ENCODE results near the gene ADAMTS10. TPM values are rescaled to one million over a fixed set of nuclear protein-coding genes. Genes with fewer than 3 reads are reported as not detected.

ADAMTS10 gene
- total RNA-seq, 6 experiments from 2014 or later, result 5.0 to 12.2 (median 9.3) TPM

- H3K4me1 ChIP-seq, result no peaks in the 10 kb centered on the region
- no peaks in the 10 kb centered on the region for H3K9me3 ChIP-seq
- peak; percentile 27 to 56 (median 51) for ATAC-seq
- 65% methylated on average over 7 of the region's 34 CpGs for WGBS (ENCODE audit: insufficient coverage, low coverage, low lambda C conversion rate, missing lambda C conversion rate)
- no peaks in the 10 kb centered on the region for H3K36me3 ChIP-seq
- DNase-seq, result peak in 2 of 3 donors; percentile 48 to 55
- peak; percentile 32 to 56 (median 42) for TF ChIP-seq CTCF (IDR thresholded peaks at IDR 0.05)
- no peak for TF ChIP-seq POLR2A (IDR thresholded peaks at IDR 0.05)
- H3K27me3 ChIP-seq, result no peaks in the 10 kb centered on the region
- H3K4me3 ChIP-seq, result no peak overlapping the region
- H3K27ac ChIP-seq, result no peak overlapping the region
- intact Hi-C loops (cut with DNase I), result no loop called here
Measured at GRCh38 chr19:8585894-8586750, 24.4 kb downstream of the ADAMTS10 start.

GRCh38 chr19:8584965-8585893 lies 25.3 kb downstream of the ADAMTS10 start:
- intact Hi-C loops (cut with DNase I), result loop anchor here in 1 of 2 donors (5.0 kb wide), 1 partner anchor 57 kb away; no protein-coding TSS in a partner anchor
- TF ChIP-seq CTCF (IDR thresholded peaks at IDR 0.05) (no peak), POLR2A (IDR thresholded peaks at IDR 0.05) (no peak)
- no peak for DNase-seq
- no peak for ATAC-seq
- WGBS (ENCODE audit: insufficient coverage, low coverage, low lambda C conversion rate, missing lambda C conversion rate), result 64% methylated on average over 5 of the region's 71 CpGs
- Histone ChIP-seq H3K36me3 (no peaks in the 10 kb centered on the region), H3K9me3 (no peaks in the 10 kb centered on the region), H3K27ac (no peak overlapping the region), H3K4me3 (no peak overlapping the region), H3K4me1 (peaks cover 0 to 8% (median 0%) of the 10 kb centered on the region in 4 donors), H3K27me3 (no peaks in the 10 kb centered on the region)

GRCh38 chr19:8580710-8581281 lies 29.7 kb downstream of the ADAMTS10 start:
- no peak for TF ChIP-seq POLR2A (IDR thresholded peaks at IDR 0.05)
- peak; percentile 97 to 100 (median 99) for TF ChIP-seq CTCF (IDR thresholded peaks at IDR 0.05)
- peak; percentile 75 to 85 (median 78) for ATAC-seq
- Histone ChIP-seq H3K4me3 (no peak overlapping the region), H3K36me3 (no peaks in the 10 kb centered on the region), H3K27ac (no peak overlapping the region), H3K9me3 (no peaks in the 10 kb centered on the region), H3K4me1 (peaks cover 0 to 10% (median 0%) of the 10 kb centered on the region in 4 donors), H3K27me3 (no peaks in the 10 kb centered on the region)
- DNase-seq, result peak; percentile 84 to 88 (median 86)
- intact Hi-C loops (cut with DNase I), result loop anchor here in 1 of 2 donors (5.0 kb wide), 1 partner anchor 62 kb away; no protein-coding TSS in a partner anchor
- WGBS (ENCODE audit: insufficient coverage, low coverage, low lambda C conversion rate, missing lambda C conversion rate), result 6% methylated on average over 8 of the region's 21 CpGs

GRCh38 chr19:8578642-8579265 lies 31.8 kb downstream of the ADAMTS10 start:
- Histone ChIP-seq H3K27ac (no peak overlapping the region), H3K27me3 (no peaks in the 10 kb centered on the region), H3K4me3 (no peak overlapping the region), H3K36me3 (no peaks in the 10 kb centered on the region), H3K9me3 (no peaks in the 10 kb centered on the region), H3K4me1 (peaks cover 0 to 10% (median 0%) of the 10 kb centered on the region in 4 donors)
- intact Hi-C loops (cut with DNase I), result no loop called here
- 22% methylated on average over 16 of the region's 17 CpGs for WGBS (ENCODE audit: insufficient coverage, low coverage, low lambda C conversion rate, missing lambda C conversion rate)
- ATAC-seq, result peak; percentile 42 to 62 (median 57)
- peak; percentile 70 to 76 (median 75) for DNase-seq
- TF ChIP-seq POLR2A (IDR thresholded peaks at IDR 0.05) (no peak), CTCF (IDR thresholded peaks at IDR 0.05) (peak; percentile 77 to 96 (median 94))

All from right lobe of liver (tissue), 6 donors.